GM12873 (cell line): ENCODE measurements around the gene ATP6V1F.

Source experiments
- TF ChIP-seq, protein P1 (sequence below): IDR thresholded peaks from 2 replicates; pipeline ENCODE4 v1.5.1; 2012; ENCODE audit warnings: low read depth, mild to moderate bottlenecking, moderate library complexity, low read length, control low read depth; ENCODE audit not compliant: insufficient read depth; ENCODE audit errors: missing control alignments

ATP6V1F gene

DNA sequence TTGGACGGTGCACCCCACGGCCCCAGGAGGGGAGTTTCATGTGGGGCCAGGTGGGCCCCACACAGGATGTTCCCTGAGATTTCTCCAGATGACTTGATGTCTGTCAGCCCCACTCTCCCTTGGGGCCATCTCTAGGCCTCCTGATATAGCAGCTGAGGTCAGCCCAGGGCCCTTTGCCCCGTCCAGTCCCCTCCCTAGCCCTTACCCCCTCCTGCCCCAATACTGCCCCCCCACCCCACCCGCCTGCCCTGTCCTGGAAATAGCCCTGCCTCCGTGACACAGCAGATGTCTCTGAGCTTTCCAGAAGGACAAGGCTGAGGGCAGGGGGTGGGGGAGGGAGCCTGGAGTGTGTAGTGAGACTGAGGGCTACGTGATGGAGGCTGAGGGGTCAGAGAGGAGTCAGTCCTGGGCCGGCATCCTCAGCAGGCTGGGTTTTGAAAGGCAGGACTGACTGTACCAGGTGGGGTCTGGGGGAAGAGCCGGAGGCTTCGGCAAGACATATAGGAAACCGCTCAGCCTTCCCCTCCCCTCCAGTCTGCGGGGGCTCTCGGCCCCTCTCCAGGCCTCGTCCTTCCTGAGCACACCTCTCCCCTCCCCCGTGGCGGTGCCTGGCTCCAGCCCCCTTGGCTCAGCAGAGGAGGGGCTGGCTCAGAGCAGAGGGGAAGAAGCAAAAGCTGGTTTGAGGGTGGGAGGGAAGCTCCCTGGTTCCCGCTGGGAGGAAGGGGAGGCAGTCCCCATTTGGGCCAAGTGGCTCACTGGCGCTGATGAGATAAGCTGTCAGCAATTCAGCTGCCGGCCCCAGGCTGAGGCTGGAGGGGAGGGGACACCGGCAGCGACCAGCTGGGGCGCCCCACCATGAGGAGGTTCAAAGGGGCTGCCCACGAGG is 30.4 kb upstream of the ATP6V1F start:
- TF ChIP-seq, protein P1, sequence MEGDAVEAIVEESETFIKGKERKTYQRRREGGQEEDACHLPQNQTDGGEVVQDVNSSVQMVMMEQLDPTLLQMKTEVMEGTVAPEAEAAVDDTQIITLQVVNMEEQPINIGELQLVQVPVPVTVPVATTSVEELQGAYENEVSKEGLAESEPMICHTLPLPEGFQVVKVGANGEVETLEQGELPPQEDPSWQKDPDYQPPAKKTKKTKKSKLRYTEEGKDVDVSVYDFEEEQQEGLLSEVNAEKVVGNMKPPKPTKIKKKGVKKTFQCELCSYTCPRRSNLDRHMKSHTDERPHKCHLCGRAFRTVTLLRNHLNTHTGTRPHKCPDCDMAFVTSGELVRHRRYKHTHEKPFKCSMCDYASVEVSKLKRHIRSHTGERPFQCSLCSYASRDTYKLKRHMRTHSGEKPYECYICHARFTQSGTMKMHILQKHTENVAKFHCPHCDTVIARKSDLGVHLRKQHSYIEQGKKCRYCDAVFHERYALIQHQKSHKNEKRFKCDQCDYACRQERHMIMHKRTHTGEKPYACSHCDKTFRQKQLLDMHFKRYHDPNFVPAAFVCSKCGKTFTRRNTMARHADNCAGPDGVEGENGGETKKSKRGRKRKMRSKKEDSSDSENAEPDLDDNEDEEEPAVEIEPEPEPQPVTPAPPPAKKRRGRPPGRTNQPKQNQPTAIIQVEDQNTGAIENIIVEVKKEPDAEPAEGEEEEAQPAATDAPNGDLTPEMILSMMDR = no peak

DNA sequence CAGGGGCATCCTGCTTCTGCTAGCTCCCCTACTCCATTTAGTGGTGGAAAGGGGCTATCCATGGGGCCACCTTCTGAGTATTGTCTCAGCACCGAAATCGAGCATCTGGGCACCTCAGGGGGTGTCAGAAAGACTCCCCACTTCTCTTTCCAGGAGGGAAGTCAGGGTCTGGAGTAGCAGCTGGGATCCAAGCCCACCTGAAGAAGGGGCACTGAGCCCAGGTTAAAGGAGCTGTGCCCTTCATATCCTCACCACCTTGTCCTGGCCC is 29.8 kb upstream of the ATP6V1F start:
- TF ChIP-seq, protein P1 = no peak

DNA sequence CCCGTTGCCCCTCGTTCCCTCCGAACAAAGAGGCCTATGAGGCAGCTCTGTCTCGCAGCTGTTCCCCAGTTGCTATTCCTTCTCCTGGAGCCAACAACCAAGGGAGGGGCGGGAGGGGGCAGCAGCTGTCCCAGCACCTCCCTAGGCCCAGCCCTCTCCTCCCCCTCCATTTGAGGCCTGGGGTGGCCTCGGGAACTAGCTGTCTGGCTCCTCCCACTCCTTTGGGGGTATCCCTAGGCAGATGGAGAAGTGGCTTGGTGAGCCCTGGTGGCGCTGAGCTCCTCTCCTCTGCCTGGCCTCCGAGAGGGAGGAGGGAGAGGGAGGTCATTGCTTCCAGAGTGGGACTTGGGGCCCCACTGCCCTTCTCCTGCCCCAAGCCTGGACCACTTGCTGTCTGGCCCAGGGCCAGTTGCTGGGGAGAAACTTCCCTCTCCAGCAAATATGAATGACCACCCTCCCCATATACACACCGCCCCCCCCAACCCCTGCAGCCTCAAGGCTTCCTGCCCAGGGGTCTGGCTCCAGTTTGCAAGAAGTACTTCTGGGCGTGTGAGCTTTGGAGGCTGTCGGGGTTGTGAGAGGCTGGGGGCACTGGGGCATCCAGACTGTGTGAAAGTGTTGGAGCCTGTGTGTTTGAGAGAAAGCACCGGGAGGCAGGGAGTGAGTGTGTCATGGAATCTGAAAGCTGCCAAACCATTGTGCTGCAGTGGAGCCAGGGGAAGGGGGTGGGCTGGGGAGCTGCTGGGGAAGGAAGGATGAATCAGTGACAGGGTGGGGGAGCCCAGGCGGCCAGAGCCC is 29.3 kb upstream of the ATP6V1F start:
- TF ChIP-seq, protein P1 = no peak

DNA sequence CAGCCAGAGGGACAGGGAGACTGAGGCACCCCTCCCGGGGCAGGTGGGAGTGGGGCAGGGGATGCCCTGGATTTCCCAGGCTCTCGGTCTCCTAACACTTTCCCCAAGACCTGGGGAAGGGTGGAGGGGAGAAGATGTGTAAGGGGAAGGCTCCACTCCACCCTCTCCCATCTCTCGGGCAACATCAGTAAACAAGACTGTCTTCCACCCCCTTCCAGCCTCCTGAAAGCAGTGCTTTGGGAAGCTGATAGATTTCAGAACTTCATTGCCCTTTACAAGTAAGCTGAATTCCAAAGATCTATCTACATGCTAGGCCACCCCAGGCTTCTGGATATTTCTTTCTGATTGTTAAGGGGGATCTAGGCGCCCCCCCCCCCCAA is 28.7 kb upstream of the ATP6V1F start:
- TF ChIP-seq, protein P1 = no peak

DNA sequence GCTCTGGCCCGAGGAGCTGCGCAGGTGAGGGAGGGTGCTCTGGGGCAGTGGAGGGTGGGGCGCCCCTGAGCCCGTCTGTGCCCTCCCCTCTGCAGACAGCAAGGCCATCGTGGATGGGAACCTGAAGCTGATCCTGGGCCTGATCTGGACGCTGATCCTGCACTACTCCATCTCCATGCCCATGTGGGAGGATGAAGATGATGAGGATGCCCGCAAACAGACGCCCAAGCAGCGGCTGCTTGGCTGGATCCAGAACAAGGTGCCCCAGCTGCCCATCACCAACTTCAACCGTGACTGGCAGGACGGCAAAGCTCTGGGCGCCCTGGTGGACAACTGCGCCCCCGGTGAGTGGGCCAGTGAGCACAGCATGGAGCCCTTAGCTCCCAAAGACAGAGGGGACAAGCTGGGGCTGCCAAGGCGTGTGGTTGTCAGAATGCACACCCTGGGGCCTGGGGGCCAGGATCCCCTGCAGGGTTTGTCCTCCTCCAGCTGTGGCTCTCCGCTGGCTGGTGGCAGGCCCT is 27.4 kb upstream of the ATP6V1F start:
- TF ChIP-seq, protein P1 = no peak

DNA sequence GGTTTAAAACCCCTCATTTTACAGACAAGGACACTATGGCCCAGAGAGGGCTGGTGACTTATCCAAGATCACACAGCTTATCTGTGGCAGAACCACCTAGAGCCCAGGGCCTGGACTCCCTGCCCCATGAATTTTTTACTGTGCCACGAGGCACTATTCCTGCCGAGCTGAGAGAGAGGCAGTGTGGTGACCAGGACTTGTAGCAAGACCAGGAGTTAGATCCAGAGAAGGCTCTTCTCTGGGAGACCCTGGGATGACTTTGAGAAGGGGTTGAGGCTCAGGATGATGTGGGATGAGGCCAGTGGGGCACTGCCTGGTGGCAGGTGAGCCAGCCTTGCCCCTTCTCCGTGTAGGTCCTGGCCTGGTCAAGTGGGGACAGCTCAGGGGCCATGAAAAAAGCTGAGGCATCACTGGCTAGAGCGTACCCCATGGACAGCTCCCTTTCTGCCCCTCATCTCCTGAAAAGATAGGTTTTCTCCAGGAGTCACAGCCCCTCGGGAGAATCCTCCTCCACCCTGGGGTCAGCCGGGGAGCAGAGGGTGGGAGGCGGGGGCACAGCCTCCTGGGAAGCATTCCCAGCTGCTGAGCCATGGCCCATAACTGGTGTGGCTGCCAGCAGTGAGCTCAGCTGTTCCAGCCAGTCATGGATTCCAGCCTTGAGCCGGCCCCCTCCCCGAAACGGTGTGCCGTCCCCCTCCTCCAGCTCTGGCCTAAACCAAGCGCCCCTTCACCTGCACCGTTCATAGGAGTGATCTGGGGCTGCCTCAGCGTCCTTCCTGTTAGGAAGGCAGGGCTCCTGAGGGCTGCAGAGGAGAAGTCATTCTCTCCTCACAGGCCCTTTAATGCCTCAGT is 26.6 kb upstream of the ATP6V1F start:
- TF ChIP-seq, protein P1 = no peak
